GM03348 (cell line): ENCODE measurements around the gene UQCRC1.

Experiments used
- DNase-seq: peaks from one replicate; pipeline ENCODE4 v3.0.0; 2012; ENCODE audit warnings: low spot score

Gene UQCRC1

GRCh38 chr3:48609088-48610005, at the start of gene UQCRC1:
UQCRC1 (minus strand) TSS chr3:48609646; CDS start chr3:48609620, 26 bp downstream.
- DNase-seq = peak; percentile 99

GRCh38 chr3:48656841-48657281, 47.4 kb upstream of the UQCRC1 start:
- DNase-seq = no peak

- DNase-seq = peak; percentile 88
These were observed 46.8 kb upstream of the UQCRC1 start for GRCh38 chr3:48656061-48656840.

GRCh38 chr3:48655606-48656005, 46.2 kb upstream of the UQCRC1 start:
- no peak for DNase-seq

GRCh38 chr3:48655063-48655462, 45.6 kb upstream of the UQCRC1 start:
- DNase-seq = no peak

- DNase-seq = no peak
These were observed 43.7 kb upstream of the UQCRC1 start for GRCh38 chr3:48652923-48653715.

- no peak for DNase-seq
These were observed 42.3 kb upstream of the UQCRC1 start for GRCh38 chr3:48651771-48652170.

- no peak for DNase-seq
These were observed 41.3 kb upstream of the UQCRC1 start for GRCh38 chr3:48650723-48651122.

GRCh38 chr3:48648188-48648850, 38.9 kb upstream of the UQCRC1 start:
- DNase-seq = no peak

GRCh38 chr3:48647714-48648113, 38.3 kb upstream of the UQCRC1 start:
- no peak for DNase-seq

GRCh38 chr3:48644898-48645760, 35.7 kb upstream of the UQCRC1 start:
- no peak for DNase-seq

GRCh38 chr3:48642605-48643004, 33.2 kb upstream of the UQCRC1 start:
- no peak for DNase-seq

GRCh38 chr3:48641396-48641795, 31.9 kb upstream of the UQCRC1 start:
- no peak for DNase-seq

GRCh38 chr3:48639944-48640606, 30.6 kb upstream of the UQCRC1 start:
- DNase-seq = no peak

GRCh38 chr3:48637305-48637704, 27.9 kb upstream of the UQCRC1 start:
- no peak for DNase-seq

GRCh38 chr3:48636149-48636655, 26.8 kb upstream of the UQCRC1 start:
- DNase-seq = no peak

GRCh38 chr3:48635222-48636021, 26.0 kb upstream of the UQCRC1 start, which contains the start of gene SLC26A6:
SLC26A6 (minus strand) TSS chr3:48635461; CDS start chr3:48635393, 68 bp downstream.
- DNase-seq = peak; percentile 100

GRCh38 chr3:48634661-48635221, 25.3 kb upstream of the UQCRC1 start:
- peak; percentile 88 for DNase-seq
